Panc1 (cell line): Measurements from ENCODE around the gene C4BPA.

Experiments
- POLR2AphosphoS5 ChIP-seq: IDR thresholded peaks from 2 replicates; pipeline ENCODE4 v1.6.1; 2012; ENCODE audit warnings: mild to moderate bottlenecking, low read depth, low read length, moderate library complexity
- SIN3A ChIP-seq: IDR thresholded peaks from 2 replicates; pipeline ENCODE4 v1.6.1; 2012; ENCODE audit warnings: low read depth, mild to moderate bottlenecking, low read length, moderate library complexity, borderline replicate concordance; ENCODE audit not compliant: insufficient read depth
- TF ChIP-seq, protein P1 (sequence below): fragments of 450-650 bp; IDR thresholded peaks from 2 replicates; pipeline ENCODE4 v1.5.1; 2017; ENCODE audit warnings: mild to moderate bottlenecking

GRCh38 chr1:207054491-207054890 lies 49.5 kb upstream of the C4BPA start:
- TF ChIP-seq, protein P1, sequence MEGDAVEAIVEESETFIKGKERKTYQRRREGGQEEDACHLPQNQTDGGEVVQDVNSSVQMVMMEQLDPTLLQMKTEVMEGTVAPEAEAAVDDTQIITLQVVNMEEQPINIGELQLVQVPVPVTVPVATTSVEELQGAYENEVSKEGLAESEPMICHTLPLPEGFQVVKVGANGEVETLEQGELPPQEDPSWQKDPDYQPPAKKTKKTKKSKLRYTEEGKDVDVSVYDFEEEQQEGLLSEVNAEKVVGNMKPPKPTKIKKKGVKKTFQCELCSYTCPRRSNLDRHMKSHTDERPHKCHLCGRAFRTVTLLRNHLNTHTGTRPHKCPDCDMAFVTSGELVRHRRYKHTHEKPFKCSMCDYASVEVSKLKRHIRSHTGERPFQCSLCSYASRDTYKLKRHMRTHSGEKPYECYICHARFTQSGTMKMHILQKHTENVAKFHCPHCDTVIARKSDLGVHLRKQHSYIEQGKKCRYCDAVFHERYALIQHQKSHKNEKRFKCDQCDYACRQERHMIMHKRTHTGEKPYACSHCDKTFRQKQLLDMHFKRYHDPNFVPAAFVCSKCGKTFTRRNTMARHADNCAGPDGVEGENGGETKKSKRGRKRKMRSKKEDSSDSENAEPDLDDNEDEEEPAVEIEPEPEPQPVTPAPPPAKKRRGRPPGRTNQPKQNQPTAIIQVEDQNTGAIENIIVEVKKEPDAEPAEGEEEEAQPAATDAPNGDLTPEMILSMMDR, result no peak
- TF ChIP-seq SIN3A (no peak), POLR2AphosphoS5 (no peak)
